RWPE2 (cell line): ENCODE data around the gene ARSD.

Experiments used
- ATAC-seq: fragments of 200-7000 bp; cut with Tn5 transposase; 3 replicates; pipeline ENCODE4 v1.9.1; 2021; ENCODE audit warnings: low read depth
- DNase-seq: peaks from one replicate; pipeline ENCODE4 v3.0.0-alpha.2; 2020; ENCODE audit warnings: low spot score
- H3K27ac ChIP-seq: fragments of 450-650 bp; 2 replicates; pipeline ENCODE4 v1.5.1; 2017; ENCODE audit warnings: mild to moderate bottlenecking; ENCODE audit not compliant: poor library complexity, severe bottlenecking
- H3K27me3 ChIP-seq: fragments of 250-450 bp; sonication (Bioruptor Pico); 2 replicates; pipeline ENCODE4 v1.5.1; 2021; ENCODE audit warnings: mild to moderate bottlenecking, moderate library complexity; ENCODE audit not compliant: insufficient read depth, poor library complexity, severe bottlenecking
- H3K36me3 ChIP-seq: fragments of 250-450 bp; sonication (Bioruptor Pico); 2 replicates; pipeline ENCODE4 v1.5.1; 2020; ENCODE audit warnings: low read depth, mild to moderate bottlenecking, moderate library complexity
- H3K4me1 ChIP-seq: fragments of 250-450 bp; sonication (Bioruptor Pico); 2 replicates; pipeline ENCODE4 v1.5.1; 2021; ENCODE audit warnings: mild to moderate bottlenecking, moderate library complexity; ENCODE audit not compliant: insufficient read depth, poor library complexity, severe bottlenecking
- H3K4me3 ChIP-seq: fragments of 250-450 bp; sonication (Bioruptor Pico); 2 replicates; pipeline ENCODE4 v1.5.1; 2021; ENCODE audit warnings: mild to moderate bottlenecking, moderate library complexity; ENCODE audit not compliant: severe bottlenecking
- H3K9me3 ChIP-seq: fragments of 250-450 bp; sonication (Bioruptor Pico); 2 replicates; pipeline ENCODE4 v1.5.1; 2021; ENCODE audit warnings: mild to moderate bottlenecking, moderate library complexity; ENCODE audit not compliant: severe bottlenecking
- TF ChIP-seq, protein P1 (sequence below): fragments of 450-650 bp; IDR thresholded peaks from one replicate; pipeline ENCODE4 v1.5.1; 2017; ENCODE audit warnings: mild to moderate bottlenecking, moderate library complexity; ENCODE audit not compliant: poor library complexity, severe bottlenecking

ARSD gene

DNA sequence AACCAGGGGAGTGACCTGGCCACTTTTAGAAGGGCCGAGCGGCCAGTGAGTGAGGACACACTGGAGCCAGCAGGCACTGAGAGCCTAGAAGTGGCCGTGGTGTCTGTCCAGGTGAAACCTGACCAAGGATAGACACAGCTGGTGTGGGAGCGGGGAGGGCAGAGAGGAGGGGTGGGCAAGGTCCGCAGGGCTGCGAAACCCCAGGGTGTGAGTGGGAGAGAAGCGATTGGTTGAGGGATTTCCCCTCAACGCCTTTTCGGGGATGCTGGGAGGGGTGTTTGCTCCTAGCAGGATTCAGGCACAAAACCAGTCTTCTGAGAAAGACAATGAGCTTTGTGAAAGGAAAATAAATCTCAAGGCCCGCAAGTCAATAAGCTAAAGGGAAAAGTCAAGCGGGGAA lies 33.2 kb upstream of the ARSD start:
- no peak for DNase-seq
- TF ChIP-seq, protein P1, sequence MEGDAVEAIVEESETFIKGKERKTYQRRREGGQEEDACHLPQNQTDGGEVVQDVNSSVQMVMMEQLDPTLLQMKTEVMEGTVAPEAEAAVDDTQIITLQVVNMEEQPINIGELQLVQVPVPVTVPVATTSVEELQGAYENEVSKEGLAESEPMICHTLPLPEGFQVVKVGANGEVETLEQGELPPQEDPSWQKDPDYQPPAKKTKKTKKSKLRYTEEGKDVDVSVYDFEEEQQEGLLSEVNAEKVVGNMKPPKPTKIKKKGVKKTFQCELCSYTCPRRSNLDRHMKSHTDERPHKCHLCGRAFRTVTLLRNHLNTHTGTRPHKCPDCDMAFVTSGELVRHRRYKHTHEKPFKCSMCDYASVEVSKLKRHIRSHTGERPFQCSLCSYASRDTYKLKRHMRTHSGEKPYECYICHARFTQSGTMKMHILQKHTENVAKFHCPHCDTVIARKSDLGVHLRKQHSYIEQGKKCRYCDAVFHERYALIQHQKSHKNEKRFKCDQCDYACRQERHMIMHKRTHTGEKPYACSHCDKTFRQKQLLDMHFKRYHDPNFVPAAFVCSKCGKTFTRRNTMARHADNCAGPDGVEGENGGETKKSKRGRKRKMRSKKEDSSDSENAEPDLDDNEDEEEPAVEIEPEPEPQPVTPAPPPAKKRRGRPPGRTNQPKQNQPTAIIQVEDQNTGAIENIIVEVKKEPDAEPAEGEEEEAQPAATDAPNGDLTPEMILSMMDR: no peak
- H3K27ac ChIP-seq: no peak overlapping the region

GRCh38 chrX:2960861-2961515 lies 31.8 kb upstream of the ARSD start:
- Histone ChIP-seq H3K4me1 (no peaks in the 10 kb centered on the region), H3K4me3 (no peak overlapping the region), H3K9me3 (no peaks in the 10 kb centered on the region), H3K27me3 (no peaks in the 10 kb centered on the region), H3K36me3 (no peaks in the 10 kb centered on the region), H3K27ac (no peak overlapping the region)
- DNase-seq (no peak), ATAC-seq (no peak)
- TF ChIP-seq, protein P1: no peak

More for the DNA sequence above, 33.2 kb upstream of the ARSD start:
- no peak for ATAC-seq
- H3K36me3 ChIP-seq: no peaks in the 10 kb centered on the region
- H3K4me3 ChIP-seq: no peak overlapping the region
- H3K9me3 ChIP-seq: no peaks in the 10 kb centered on the region
- H3K4me1 ChIP-seq: no peaks in the 10 kb centered on the region
- no peaks in the 10 kb centered on the region for H3K27me3 ChIP-seq

- Histone ChIP-seq H3K36me3 (no peaks in the 10 kb centered on the region), H3K4me1 (no peaks in the 10 kb centered on the region), H3K27me3 (no peaks in the 10 kb centered on the region), H3K27ac (no peak overlapping the region), H3K9me3 (no peaks in the 10 kb centered on the region), H3K4me3 (no peak overlapping the region)
- TF ChIP-seq, protein P1: no peak
- no peak for ATAC-seq
- no peak for DNase-seq
Measured at GRCh38 chrX:2958199-2958598, 29.1 kb upstream of the ARSD start.

DNA sequence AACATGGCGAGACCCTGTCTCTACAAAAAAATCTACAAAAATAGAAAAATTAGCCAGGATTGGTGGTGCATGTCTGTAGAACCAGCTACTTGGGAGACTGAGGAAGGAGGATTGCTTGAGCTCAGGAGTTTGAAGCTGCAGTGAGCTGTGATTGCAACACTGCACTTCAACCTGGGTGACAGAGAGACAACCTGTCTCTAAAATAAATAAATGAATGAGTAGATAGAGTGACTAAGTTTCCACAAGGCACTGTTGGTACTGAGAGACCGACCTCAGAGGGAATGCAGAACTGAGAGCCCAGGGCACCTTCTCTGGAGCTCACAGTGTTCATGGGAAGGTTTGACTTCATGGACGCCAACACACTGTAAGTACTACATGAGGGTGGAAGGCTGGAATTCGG lies 26.7 kb upstream of the ARSD start:
- DNase-seq (no peak), ATAC-seq (no peak)
- no peak overlapping the region for H3K27ac ChIP-seq
- no peaks in the 10 kb centered on the region for H3K9me3 ChIP-seq
- no peaks in the 10 kb centered on the region for H3K27me3 ChIP-seq
- no peak overlapping the region for H3K4me3 ChIP-seq
- TF ChIP-seq, protein P1: no peak
- H3K4me1 ChIP-seq: no peaks in the 10 kb centered on the region
- no peaks in the 10 kb centered on the region for H3K36me3 ChIP-seq

DNA sequence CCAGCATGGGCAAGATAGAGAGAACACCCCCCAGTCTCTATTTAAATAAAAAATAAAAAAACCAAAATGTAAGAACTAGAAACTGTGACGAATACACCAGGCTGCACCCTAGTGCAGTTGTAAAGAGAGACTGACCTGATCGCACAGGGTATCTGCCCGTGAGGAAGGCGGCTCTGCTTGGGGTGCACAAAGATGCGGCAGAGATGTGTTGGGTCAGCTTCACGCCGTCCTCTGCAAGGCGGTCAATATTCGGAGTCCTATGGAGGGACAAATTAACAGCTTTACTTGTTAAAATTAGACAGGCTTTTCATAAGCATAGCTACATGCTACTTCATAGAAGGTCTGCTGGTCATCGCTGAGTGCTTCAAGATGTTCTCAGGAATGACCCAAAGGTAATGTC lies 26.1 kb upstream of the ARSD start:
- TF ChIP-seq, protein P1: no peak
- H3K36me3 ChIP-seq: no peaks in the 10 kb centered on the region
- no peak for ATAC-seq

More for the DNA sequence above, 26.1 kb upstream of the ARSD start:
- no peak overlapping the region for H3K27ac ChIP-seq
- no peaks in the 10 kb centered on the region for H3K27me3 ChIP-seq
- no peaks in the 10 kb centered on the region for H3K9me3 ChIP-seq
- no peak overlapping the region for H3K4me3 ChIP-seq
- H3K4me1 ChIP-seq: no peaks in the 10 kb centered on the region
- DNase-seq: no peak
